RWPE2 (cell line): ENCODE results near the gene NADK2.

Experiments
- ATAC-seq: fragments of 200-7000 bp; cut with Tn5 transposase; 3 replicates; pipeline ENCODE4 v1.9.1; 2021; ENCODE audit warnings: low read depth
- DNase-seq: peaks from one replicate; pipeline ENCODE4 v3.0.0-alpha.2; 2020; ENCODE audit warnings: low spot score
- H3K27ac ChIP-seq: fragments of 450-650 bp; 2 replicates; pipeline ENCODE4 v1.5.1; 2017; ENCODE audit warnings: mild to moderate bottlenecking; ENCODE audit not compliant: poor library complexity, severe bottlenecking
- H3K27me3 ChIP-seq: fragments of 250-450 bp; sonication (Bioruptor Pico); 2 replicates; pipeline ENCODE4 v1.5.1; 2021; ENCODE audit warnings: mild to moderate bottlenecking, moderate library complexity; ENCODE audit not compliant: insufficient read depth, poor library complexity, severe bottlenecking
- H3K36me3 ChIP-seq: fragments of 250-450 bp; sonication (Bioruptor Pico); 2 replicates; pipeline ENCODE4 v1.5.1; 2020; ENCODE audit warnings: low read depth, mild to moderate bottlenecking, moderate library complexity
- H3K4me1 ChIP-seq: fragments of 250-450 bp; sonication (Bioruptor Pico); 2 replicates; pipeline ENCODE4 v1.5.1; 2021; ENCODE audit warnings: mild to moderate bottlenecking, moderate library complexity; ENCODE audit not compliant: insufficient read depth, poor library complexity, severe bottlenecking
- H3K4me3 ChIP-seq: fragments of 250-450 bp; sonication (Bioruptor Pico); 2 replicates; pipeline ENCODE4 v1.5.1; 2021; ENCODE audit warnings: mild to moderate bottlenecking, moderate library complexity; ENCODE audit not compliant: severe bottlenecking
- H3K9me3 ChIP-seq: fragments of 250-450 bp; sonication (Bioruptor Pico); 2 replicates; pipeline ENCODE4 v1.5.1; 2021; ENCODE audit warnings: mild to moderate bottlenecking, moderate library complexity; ENCODE audit not compliant: severe bottlenecking
- CTCF ChIP-seq: fragments of 450-650 bp; IDR thresholded peaks from one replicate; pipeline ENCODE4 v1.5.1; 2017; ENCODE audit warnings: mild to moderate bottlenecking, moderate library complexity; ENCODE audit not compliant: poor library complexity, severe bottlenecking

Gene NADK2

DNA sequence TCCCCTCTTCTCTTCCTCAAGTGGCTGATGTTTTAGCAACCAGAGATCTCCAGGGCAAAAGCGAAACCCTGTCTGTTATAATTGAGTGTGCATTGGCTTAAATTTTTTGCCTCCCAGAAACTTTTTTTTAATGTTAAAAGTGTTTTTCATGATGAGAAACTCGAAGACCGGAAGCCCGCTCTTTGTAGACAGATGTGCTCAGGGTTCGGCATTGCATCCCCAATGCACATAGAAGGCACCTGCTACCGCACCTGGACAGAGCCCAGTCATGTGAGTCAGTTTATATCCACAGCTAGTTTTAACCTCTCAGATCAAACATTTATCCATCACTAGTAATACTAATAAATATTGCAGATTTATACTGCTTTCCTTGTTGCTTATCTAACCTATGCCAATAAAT is 19.5 kb upstream of the NADK2 start:
- Histone ChIP-seq H3K27me3 (no peaks in the 10 kb centered on the region), H3K4me1 (no peaks in the 10 kb centered on the region), H3K9me3 (no peaks in the 10 kb centered on the region), H3K4me3 (no peak overlapping the region), H3K36me3 (no peaks in the 10 kb centered on the region), H3K27ac (no peak overlapping the region)
- DNase-seq (no peak), ATAC-seq (no peak)
- no peak for TF ChIP-seq CTCF

DNA sequence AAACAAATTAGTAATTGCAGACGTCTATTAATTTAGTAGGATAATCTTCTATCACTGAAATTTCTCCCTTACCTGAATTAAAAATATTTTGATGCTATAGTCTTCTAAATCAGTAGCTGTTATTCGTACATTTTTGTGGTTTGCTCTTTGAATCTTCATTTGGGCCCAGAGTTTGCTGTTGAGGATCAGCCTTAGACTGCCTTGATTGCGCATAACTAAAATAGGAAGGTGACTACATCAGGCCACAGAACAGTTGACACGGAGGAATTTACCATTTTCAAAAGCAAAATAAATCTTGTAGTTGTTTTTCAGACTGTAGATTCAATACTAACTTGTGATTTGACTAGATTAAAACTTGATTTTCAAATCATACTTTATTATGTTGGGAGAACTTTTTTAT is 11.8 kb upstream of the NADK2 start:
- Histone ChIP-seq H3K9me3 (no peaks in the 10 kb centered on the region), H3K27me3 (no peaks in the 10 kb centered on the region), H3K4me1 (no peaks in the 10 kb centered on the region), H3K27ac (no peak overlapping the region), H3K36me3 (no peaks in the 10 kb centered on the region), H3K4me3 (no peak overlapping the region)
- DNase-seq (no peak), ATAC-seq (no peak)
- TF ChIP-seq CTCF = no peak

GRCh38 chr5:36252722-36253365 is 11.1 kb upstream of the NADK2 start:
- DNase-seq = no peak
- no peak for ATAC-seq
- Histone ChIP-seq H3K4me3 (no peak overlapping the region), H3K27me3 (no peaks in the 10 kb centered on the region), H3K9me3 (no peaks in the 10 kb centered on the region), H3K4me1 (no peaks in the 10 kb centered on the region), H3K27ac (no peak overlapping the region), H3K36me3 (no peaks in the 10 kb centered on the region)
- no peak for TF ChIP-seq CTCF

DNA sequence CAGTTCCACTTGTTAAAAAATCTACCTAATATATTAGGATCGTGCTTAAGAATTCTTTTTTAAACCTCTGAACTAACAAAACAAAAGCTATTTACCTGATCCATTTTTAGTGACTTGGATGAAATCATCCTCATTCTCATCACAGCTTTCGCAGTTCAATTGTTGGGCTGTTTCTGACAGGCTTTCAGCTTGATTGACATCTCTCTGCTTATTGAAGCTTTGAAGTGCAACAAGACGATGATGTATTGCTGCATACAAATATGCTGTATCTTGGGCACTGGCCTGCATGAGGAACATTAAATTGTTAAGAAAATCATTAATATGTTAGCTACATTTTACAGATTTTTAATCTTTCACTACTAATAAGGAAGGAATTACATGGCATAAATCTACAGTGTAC is 9.5 kb upstream of the NADK2 start:
- no peak for TF ChIP-seq CTCF
- DNase-seq = no peak
- Histone ChIP-seq H3K27ac (no peak overlapping the region), H3K4me1 (no peaks in the 10 kb centered on the region), H3K36me3 (no peaks in the 10 kb centered on the region), H3K4me3 (no peak overlapping the region), H3K9me3 (no peaks in the 10 kb centered on the region), H3K27me3 (no peaks in the 10 kb centered on the region)
- ATAC-seq = no peak

DNA sequence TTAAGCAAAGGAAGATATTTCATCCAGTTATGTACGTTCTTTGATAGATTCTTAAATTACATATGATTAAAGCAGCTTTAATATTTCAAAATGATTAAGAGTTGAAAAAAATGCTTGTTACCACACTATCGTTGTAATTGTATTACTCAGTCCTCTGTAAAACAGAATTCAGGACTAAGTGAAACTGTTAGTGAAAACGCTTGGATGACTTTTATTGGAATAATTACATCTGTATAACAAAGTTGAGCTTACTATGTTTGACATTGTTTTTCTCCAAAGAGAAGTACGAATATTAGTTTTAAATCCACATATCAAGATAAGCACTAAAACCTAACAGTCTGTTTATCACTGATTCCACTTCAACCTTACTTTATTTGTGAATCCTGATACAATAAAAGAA is 8.7 kb upstream of the NADK2 start:
- no peak for DNase-seq

More for the DNA sequence above, 8.7 kb upstream of the NADK2 start:
- Histone ChIP-seq H3K36me3 (no peaks in the 10 kb centered on the region), H3K4me3 (no peak overlapping the region), H3K9me3 (no peaks in the 10 kb centered on the region), H3K27me3 (no peaks in the 10 kb centered on the region), H3K27ac (no peak overlapping the region), H3K4me1 (no peaks in the 10 kb centered on the region)
- ATAC-seq = no peak
- TF ChIP-seq CTCF = no peak
